Measurements from ENCODE around the gene SEZ6. TPM values are rescaled to one million over a fixed set of nuclear protein-coding genes. Genes with fewer than 3 reads are reported as not detected.

Gene SEZ6
- total and polyA plus RNA-seq, 10 donors = 0.88 TPM; not detected in 9

DNA sequence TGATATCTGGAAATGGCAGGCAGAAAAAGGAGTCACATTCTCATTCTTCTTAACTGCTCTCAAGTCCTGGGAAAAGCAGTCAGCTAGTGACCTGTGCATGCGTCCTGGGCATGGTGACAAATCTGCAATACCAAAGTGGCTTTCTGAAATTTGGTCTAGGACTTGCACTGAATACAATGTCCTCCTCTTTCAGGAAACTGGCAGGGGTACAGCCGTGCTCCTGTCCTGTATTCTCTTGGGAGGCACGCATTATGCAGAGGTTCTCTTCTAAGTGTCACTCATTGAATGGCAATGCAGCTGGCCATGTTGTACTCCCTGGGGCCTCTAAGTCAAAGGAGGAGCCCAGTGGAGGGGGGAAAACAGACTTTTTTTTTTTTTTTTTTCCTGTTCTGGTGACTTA is 65.2 kb downstream of the SEZ6 start:
- WGBS, 5 donors = 30 to 57% (median 52%) methylated on average over 3 of the region's 3 CpGs
- peak overlapping the region in 1 of 8 donors; percentile 23 for H3K4me3 ChIP-seq
- H3K36me3 ChIP-seq = peaks cover 0 to 47% (median 4%) of the 10 kb centered on the region in 6 donors
- H3K9me3 ChIP-seq = no peaks in the 10 kb centered on the region
- no peaks in the 10 kb centered on the region for H3K27me3 ChIP-seq (replicated peaks in 1 of 7)
- H3K27ac ChIP-seq = peak overlapping the region in 7 of 8 donors; percentile 8 to 79 (median 56)
- peaks cover 50 to 100% (median 98%) of the 10 kb centered on the region in 6 donors for H3K4me1 ChIP-seq
- intact Hi-C loops (cut with DNase I; ENCODE audit: low total_unique reads) = no loop called here
- DNase-seq = no peak
- no peak for TF ChIP-seq POLR2AphosphoS5 (IDR thresholded peaks at IDR 0.05)
- TF ChIP-seq, protein P1, sequence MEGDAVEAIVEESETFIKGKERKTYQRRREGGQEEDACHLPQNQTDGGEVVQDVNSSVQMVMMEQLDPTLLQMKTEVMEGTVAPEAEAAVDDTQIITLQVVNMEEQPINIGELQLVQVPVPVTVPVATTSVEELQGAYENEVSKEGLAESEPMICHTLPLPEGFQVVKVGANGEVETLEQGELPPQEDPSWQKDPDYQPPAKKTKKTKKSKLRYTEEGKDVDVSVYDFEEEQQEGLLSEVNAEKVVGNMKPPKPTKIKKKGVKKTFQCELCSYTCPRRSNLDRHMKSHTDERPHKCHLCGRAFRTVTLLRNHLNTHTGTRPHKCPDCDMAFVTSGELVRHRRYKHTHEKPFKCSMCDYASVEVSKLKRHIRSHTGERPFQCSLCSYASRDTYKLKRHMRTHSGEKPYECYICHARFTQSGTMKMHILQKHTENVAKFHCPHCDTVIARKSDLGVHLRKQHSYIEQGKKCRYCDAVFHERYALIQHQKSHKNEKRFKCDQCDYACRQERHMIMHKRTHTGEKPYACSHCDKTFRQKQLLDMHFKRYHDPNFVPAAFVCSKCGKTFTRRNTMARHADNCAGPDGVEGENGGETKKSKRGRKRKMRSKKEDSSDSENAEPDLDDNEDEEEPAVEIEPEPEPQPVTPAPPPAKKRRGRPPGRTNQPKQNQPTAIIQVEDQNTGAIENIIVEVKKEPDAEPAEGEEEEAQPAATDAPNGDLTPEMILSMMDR (IDR thresholded peaks at IDR 0.05 in 8 of 11, conservative IDR thresholded peaks at IDR 0.05 in 3 of 11) = no peak
- TF ChIP-seq POLR2A (IDR thresholded peaks at IDR 0.05) = no peak

DNA sequence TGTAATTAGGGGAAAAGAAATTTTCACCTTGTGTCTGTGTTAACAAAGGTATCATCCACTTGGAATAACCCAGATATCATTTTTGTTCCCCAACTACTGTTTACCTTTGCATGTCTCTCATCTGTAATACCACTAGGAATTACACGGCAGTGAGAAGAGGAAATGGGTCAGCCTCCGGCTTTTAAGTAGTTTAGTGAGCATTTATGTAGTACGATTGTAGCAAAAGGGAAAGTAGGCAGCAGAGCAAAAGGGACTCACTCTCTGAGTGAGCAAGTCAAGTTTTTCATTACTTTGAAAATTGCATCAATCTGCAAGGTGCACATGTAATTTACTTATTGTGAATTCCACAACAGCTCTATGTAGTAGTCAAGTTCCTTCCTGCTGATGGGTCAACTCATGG is 65.7 kb downstream of the SEZ6 start:
- WGBS, 5 donors = 11 to 32% (median 18%) methylated on average over 3 of the region's 3 CpGs

GRCh38 chr17:28938552-28938951 is 67.3 kb downstream of the SEZ6 start:
- no peak for DNase-seq
- no peaks in the 10 kb centered on the region for H3K27me3 ChIP-seq (replicated peaks in 1 of 7)
- no peak for TF ChIP-seq POLR2AphosphoS5 (IDR thresholded peaks at IDR 0.05)
- no peak for TF ChIP-seq POLR2A (IDR thresholded peaks at IDR 0.05)
- TF ChIP-seq, protein P1 (IDR thresholded peaks at IDR 0.05 in 8 of 11, conservative IDR thresholded peaks at IDR 0.05 in 3 of 11) = no peak
- intact Hi-C loops (cut with DNase I; ENCODE audit: low total_unique reads) = no loop called here
- no peak overlapping the region for H3K4me3 ChIP-seq
- H3K36me3 ChIP-seq = peaks cover 0 to 43% (median 3%) of the 10 kb centered on the region in 6 donors
- H3K9me3 ChIP-seq = no peaks in the 10 kb centered on the region
- peaks cover 50 to 100% (median 89%) of the 10 kb centered on the region in 6 donors for H3K4me1 ChIP-seq
- H3K27ac ChIP-seq = peak overlapping the region in 4 of 8 donors; percentile 12 to 84 (median 76)

More for the DNA sequence above, 65.7 kb downstream of the SEZ6 start:
- Histone ChIP-seq H3K4me1 (peaks cover 51 to 100% (median 98%) of the 10 kb centered on the region in 6 donors), H3K4me3 (peak overlapping the region in 1 of 8 donors; percentile 23), H3K27ac (peak overlapping the region in 7 of 8 donors; percentile 8 to 79 (median 56)), H3K9me3 (no peaks in the 10 kb centered on the region), H3K27me3 (replicated peaks in 1 of 7) (no peaks in the 10 kb centered on the region), H3K36me3 (peaks cover 0 to 51% (median 4%) of the 10 kb centered on the region in 6 donors)
- TF ChIP-seq, protein P1 (IDR thresholded peaks at IDR 0.05 in 8 of 11, conservative IDR thresholded peaks at IDR 0.05 in 3 of 11) = no peak
- no peak for TF ChIP-seq POLR2AphosphoS5 (IDR thresholded peaks at IDR 0.05)
- TF ChIP-seq POLR2A (IDR thresholded peaks at IDR 0.05) = no peak
- no peak for DNase-seq
- intact Hi-C loops (cut with DNase I; ENCODE audit: low total_unique reads) = no loop called here

GRCh38 chr17:28937044-28937729 is 68.6 kb downstream of the SEZ6 start:
- TF ChIP-seq, protein P1 (IDR thresholded peaks at IDR 0.05 in 8 of 11, conservative IDR thresholded peaks at IDR 0.05 in 3 of 11) = no peak
- TF ChIP-seq POLR2A (IDR thresholded peaks at IDR 0.05) = no peak
- peak in 1 of 3 donors; percentile 39 for TF ChIP-seq POLR2AphosphoS5 (IDR thresholded peaks at IDR 0.05)
- Histone ChIP-seq H3K4me3 (peak overlapping the region in 1 of 8 donors; percentile 28), H3K4me1 (peaks cover 50 to 100% (median 80%) of the 10 kb centered on the region in 6 donors), H3K9me3 (no peaks in the 10 kb centered on the region), H3K27me3 (replicated peaks in 1 of 7) (no peaks in the 10 kb centered on the region), H3K27ac (peak overlapping the region in 7 of 8 donors; percentile 59 to 84 (median 72)), H3K36me3 (peaks cover 0 to 38% (median 0%) of the 10 kb centered on the region in 6 donors)
- 52 to 76% (median 63%) methylated on average over 5 of the region's 5 CpGs for WGBS, 5 donors
- intact Hi-C loops (cut with DNase I; ENCODE audit: low total_unique reads) = no loop called here
- no peak for DNase-seq

Measured in spleen (tissue), 11 donors.